ENCODE results near the gene ANAPC13.

Gene ANAPC13

GRCh38 chr3:134485718-134486576 is at the start of gene ANAPC13, which contains the start of gene CEP63:
Gene ANAPC13, minus strand, starts transcription at chr3:134485985. Its CDS starts 3,081 bp downstream, at chr3:134482904.
Gene CEP63, plus strand, starts transcription at chr3:134486057. Its CDS starts 9,264 bp downstream, at chr3:134495321.
- peak; percentile 79 for DNase-seq (ENCODE audit: extremely low spot score, insufficient read length, low read depth)
- FAIRE-seq: peak; percentile 94

- FAIRE-seq (no peak), DNase-seq (ENCODE audit: extremely low spot score, insufficient read length, low read depth) (no peak)
These were observed 49.6 kb upstream of the ANAPC13 start for GRCh38 chr3:134535186-134535970.

- DNase-seq (ENCODE audit: extremely low spot score, insufficient read length, low read depth) (no peak), FAIRE-seq (no peak)
These were observed 47.7 kb upstream of the ANAPC13 start for GRCh38 chr3:134533493-134533892.

- DNase-seq (ENCODE audit: extremely low spot score, insufficient read length, low read depth): no peak
These were observed 41.9 kb upstream of the ANAPC13 start for GRCh38 chr3:134527538-134528186.

GRCh38 chr3:134527037-134527436 is 41.3 kb upstream of the ANAPC13 start:
- no peak for FAIRE-seq
- no peak for DNase-seq (ENCODE audit: extremely low spot score, insufficient read length, low read depth)

More at GRCh38 chr3:134527538-134528186, 41.9 kb upstream of the ANAPC13 start:
- FAIRE-seq: no peak

- no peak for FAIRE-seq
- no peak for DNase-seq (ENCODE audit: extremely low spot score, insufficient read length, low read depth)
These were observed 40.5 kb upstream of the ANAPC13 start for GRCh38 chr3:134526319-134526718.

- no peak for DNase-seq (ENCODE audit: extremely low spot score, insufficient read length, low read depth)
- no peak for FAIRE-seq
These were observed 39.5 kb upstream of the ANAPC13 start for GRCh38 chr3:134525293-134525692.

GRCh38 chr3:134522541-134522940 is 36.8 kb upstream of the ANAPC13 start:
- FAIRE-seq: no peak

GRCh38 chr3:134517791-134518190 is 32.0 kb upstream of the ANAPC13 start:
- no peak for FAIRE-seq

More at GRCh38 chr3:134522541-134522940, 36.8 kb upstream of the ANAPC13 start:
- DNase-seq (ENCODE audit: extremely low spot score, insufficient read length, low read depth): no peak

GRCh38 chr3:134516905-134517304 is 31.1 kb upstream of the ANAPC13 start:
- FAIRE-seq: no peak
- no peak for DNase-seq (ENCODE audit: extremely low spot score, insufficient read length, low read depth)

More at GRCh38 chr3:134517791-134518190, 32.0 kb upstream of the ANAPC13 start:
- no peak for DNase-seq (ENCODE audit: extremely low spot score, insufficient read length, low read depth)

- FAIRE-seq: no peak
- DNase-seq (ENCODE audit: extremely low spot score, insufficient read length, low read depth): no peak
These were observed 25.7 kb upstream of the ANAPC13 start for GRCh38 chr3:134511500-134511899.

GRCh38 chr3:134505485-134505884 is 19.7 kb upstream of the ANAPC13 start:
- no peak for DNase-seq (ENCODE audit: extremely low spot score, insufficient read length, low read depth)
- no peak for FAIRE-seq

- peak; percentile 9 for FAIRE-seq
- DNase-seq (ENCODE audit: extremely low spot score, insufficient read length, low read depth): no peak
These were observed 18.3 kb upstream of the ANAPC13 start for GRCh38 chr3:134504132-134504531.

GRCh38 chr3:134503266-134503665 is 17.5 kb upstream of the ANAPC13 start:
- FAIRE-seq: no peak
- DNase-seq (ENCODE audit: extremely low spot score, insufficient read length, low read depth): no peak

- DNase-seq (ENCODE audit: extremely low spot score, insufficient read length, low read depth): no peak
- FAIRE-seq: no peak
These were observed 10.8 kb upstream of the ANAPC13 start for GRCh38 chr3:134496471-134497071.

- DNase-seq (ENCODE audit: extremely low spot score, insufficient read length, low read depth) (no peak), FAIRE-seq (no peak)
These were observed 10.2 kb upstream of the ANAPC13 start for GRCh38 chr3:134495980-134496379.

- FAIRE-seq (no peak), DNase-seq (ENCODE audit: extremely low spot score, insufficient read length, low read depth) (no peak)
These were observed 8.7 kb upstream of the ANAPC13 start for GRCh38 chr3:134494495-134494894.

GRCh38 chr3:134487406-134487805 is 1.6 kb upstream of the ANAPC13 start:
- peak; percentile 56 for FAIRE-seq

GRCh38 chr3:134486577-134487041 is 824 bp upstream of the ANAPC13 start:
- FAIRE-seq: no peak
- no peak for DNase-seq (ENCODE audit: extremely low spot score, insufficient read length, low read depth)

More at GRCh38 chr3:134487406-134487805, 1.6 kb upstream of the ANAPC13 start:
- no peak for DNase-seq (ENCODE audit: extremely low spot score, insufficient read length, low read depth)
